Astrocyte of the spinal cord (primary cell): ENCODE data around the gene KCNT1.

Experiments used
- DNase-seq: peaks from one replicate; pipeline ENCODE4 v3.0.0; 2011; ENCODE audit warnings: low read depth, low spot score
- H3K4me3 ChIP-seq: 2 replicates; pipeline ENCODE4 v1.5.1; 2011; ENCODE audit warnings: low read depth, mild to moderate bottlenecking, low read length, moderate library complexity
- in situ Hi-C: cut with HindIII; loops from 2 replicates; pipeline ENCODE4 v1.10.0; 2017; ENCODE audit warnings: low sequenced_read_pairs
- TF ChIP-seq, protein P1 (sequence below): IDR thresholded peaks from 2 replicates; pipeline ENCODE4 v1.5.1; 2012; ENCODE audit warnings: low read depth, mild to moderate bottlenecking, low read length, inconsistent platforms

Gene KCNT1

DNA sequence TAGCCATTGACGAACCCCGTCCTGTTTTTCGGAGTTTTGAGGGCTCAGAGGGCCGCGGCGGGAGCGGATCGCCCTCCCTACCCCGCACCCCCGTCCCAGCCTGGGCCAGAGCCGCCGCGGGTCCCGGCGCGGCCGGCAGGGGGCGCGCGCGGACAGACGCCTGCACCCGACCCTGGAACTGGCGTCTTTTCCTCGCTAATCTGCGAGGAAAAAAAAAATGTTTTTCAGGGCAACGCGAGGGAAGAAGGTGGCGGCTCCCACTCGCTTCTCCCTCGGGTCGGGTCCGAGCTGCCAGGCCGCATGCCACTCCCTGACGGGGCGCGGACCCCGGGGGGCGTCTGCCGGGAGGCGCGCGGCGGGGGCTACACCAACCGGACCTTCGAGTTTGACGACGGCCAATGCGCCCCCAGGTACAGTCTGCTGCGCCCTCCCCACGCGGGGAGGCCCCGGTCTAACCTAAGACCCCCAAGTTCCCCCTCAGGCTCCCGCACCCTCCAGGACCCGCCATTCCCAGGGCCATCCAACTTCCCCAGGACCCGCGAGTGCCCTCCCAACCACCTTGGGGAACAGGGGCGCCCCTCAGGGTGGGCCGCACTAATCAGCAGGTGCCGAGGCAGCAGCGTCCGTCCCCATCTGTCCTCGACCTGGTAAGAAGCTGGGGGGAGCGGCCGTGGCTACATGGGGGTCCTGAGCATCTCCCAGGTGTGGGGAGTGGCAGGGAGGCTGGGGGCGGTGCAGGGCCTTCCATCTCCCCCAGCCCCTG is at the start of gene KCNT1:
KCNT1 (plus strand) TSS at position 227 of the 763 bp plus-strand sequence; CDS start at position 301, 74 bp downstream.
- H3K4me3 ChIP-seq, result no peak within 1 kb of the TSS
- peak; percentile 27 for DNase-seq
- TF ChIP-seq, protein P1, sequence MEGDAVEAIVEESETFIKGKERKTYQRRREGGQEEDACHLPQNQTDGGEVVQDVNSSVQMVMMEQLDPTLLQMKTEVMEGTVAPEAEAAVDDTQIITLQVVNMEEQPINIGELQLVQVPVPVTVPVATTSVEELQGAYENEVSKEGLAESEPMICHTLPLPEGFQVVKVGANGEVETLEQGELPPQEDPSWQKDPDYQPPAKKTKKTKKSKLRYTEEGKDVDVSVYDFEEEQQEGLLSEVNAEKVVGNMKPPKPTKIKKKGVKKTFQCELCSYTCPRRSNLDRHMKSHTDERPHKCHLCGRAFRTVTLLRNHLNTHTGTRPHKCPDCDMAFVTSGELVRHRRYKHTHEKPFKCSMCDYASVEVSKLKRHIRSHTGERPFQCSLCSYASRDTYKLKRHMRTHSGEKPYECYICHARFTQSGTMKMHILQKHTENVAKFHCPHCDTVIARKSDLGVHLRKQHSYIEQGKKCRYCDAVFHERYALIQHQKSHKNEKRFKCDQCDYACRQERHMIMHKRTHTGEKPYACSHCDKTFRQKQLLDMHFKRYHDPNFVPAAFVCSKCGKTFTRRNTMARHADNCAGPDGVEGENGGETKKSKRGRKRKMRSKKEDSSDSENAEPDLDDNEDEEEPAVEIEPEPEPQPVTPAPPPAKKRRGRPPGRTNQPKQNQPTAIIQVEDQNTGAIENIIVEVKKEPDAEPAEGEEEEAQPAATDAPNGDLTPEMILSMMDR, result peak; percentile 75
- in situ Hi-C loops, result no loop called here

GRCh38 chr9:135655317-135655716 is 46.7 kb upstream of the KCNT1 start:
- H3K4me3 ChIP-seq, result no peak overlapping the region
- in situ Hi-C loops, result no loop called here
- DNase-seq, result no peak
- TF ChIP-seq, protein P1, result no peak

DNA sequence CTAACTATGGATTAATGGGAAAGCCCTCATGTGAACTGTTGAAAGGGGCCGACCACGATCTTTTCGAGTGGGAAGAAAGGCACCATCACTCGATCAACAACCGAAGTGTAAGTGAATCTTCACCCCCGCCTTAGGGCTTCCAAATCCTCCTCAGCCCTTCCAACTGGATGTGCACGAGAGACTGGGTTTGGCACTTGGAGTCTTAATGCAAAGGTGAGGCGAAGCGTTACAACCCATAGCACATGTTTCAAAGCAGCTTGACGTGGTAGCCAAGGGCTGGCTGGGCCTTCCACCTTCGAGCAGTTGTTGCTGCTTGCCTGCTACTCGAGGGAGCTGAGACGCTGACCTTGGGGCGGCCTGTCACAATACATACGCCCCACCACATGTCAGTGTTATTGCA is 44.6 kb upstream of the KCNT1 start:
- in situ Hi-C loops, result no loop called here
- no peak overlapping the region for H3K4me3 ChIP-seq
- no peak for DNase-seq
- TF ChIP-seq, protein P1, result no peak

GRCh38 chr9:135659252-135659651 is 42.7 kb upstream of the KCNT1 start:
- no peak overlapping the region for H3K4me3 ChIP-seq
- TF ChIP-seq, protein P1, result no peak
- no peak for DNase-seq
- in situ Hi-C loops, result no loop called here

DNA sequence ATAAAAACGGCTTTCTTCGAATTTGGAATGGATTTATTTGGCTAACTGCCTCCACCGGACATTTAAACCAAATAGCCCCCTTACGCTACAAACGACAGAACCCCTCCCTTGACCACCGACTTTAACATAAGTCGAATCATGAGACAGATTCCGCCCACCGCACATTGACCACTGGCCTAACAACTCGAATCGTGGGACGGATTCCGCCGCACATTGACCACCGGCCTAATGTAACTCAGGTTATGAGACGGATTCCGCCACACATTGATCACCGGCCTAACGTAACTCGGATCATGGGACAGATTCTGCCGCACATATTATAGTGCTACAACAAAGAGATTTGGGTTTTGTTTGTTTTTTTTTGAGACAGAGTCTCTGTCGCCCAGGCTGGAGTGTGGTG is 41.6 kb upstream of the KCNT1 start:
- no peak for DNase-seq
- no peak overlapping the region for H3K4me3 ChIP-seq
- in situ Hi-C loops, result no loop called here
- TF ChIP-seq, protein P1, result no peak

DNA sequence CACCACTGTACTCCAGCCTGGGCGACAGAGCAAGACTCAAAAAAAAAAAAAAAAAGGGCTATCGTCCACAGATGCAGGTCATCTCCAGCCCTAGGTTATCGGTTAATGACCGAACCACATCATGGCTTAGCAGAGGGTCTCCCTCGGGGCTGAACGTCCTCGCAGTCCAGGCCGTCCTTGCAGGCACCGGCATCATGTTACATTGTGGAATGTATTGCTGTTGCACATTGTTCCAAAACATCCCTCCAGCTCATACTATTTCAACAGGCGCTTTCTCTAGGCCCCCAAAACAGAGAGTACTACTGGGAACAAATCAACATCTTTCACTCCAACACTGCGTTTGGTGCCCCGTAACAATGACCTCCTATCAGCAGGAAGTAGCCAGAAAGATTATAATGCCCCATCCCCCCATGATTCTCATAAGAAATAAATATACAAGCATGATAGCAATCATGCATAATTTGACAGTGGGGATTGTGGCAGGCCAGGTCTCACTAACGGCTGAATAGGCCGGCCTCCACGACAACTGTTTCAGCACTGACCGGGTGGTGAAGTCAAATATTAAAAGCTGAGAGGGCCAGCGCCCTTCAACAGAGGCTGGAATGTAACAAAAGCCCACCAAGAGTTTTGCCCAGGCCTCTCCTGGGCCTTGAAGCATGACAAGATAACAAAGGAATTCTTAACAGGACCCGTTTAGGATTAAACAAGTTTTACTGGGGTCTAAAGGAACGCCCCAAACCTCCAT is 40.0 kb upstream of the KCNT1 start:
- DNase-seq, result no peak
- in situ Hi-C loops, result no loop called here
- no peak overlapping the region for H3K4me3 ChIP-seq
- TF ChIP-seq, protein P1, result no peak
